Hepatocyte (in vitro differentiated cells): Measurements from ENCODE around the gene A2ML1. TPM values are rescaled to one million over a fixed set of nuclear protein-coding genes. Genes with fewer than 3 reads are reported as not detected.

Experiments used
- DNase-seq: peaks from one replicate; pipeline ENCODE4 v3.0.0-alpha.2; 2016; ENCODE audit warnings: low spot score
- H2AFZ ChIP-seq: fragments of 200-600 bp; sonication (generic); 2 replicates; pipeline ENCODE4 v1.6.0; 2016; ENCODE audit warnings: antibody characterized with exemption, mild to moderate bottlenecking
- H3K27ac ChIP-seq: fragments of 200-600 bp; sonication (generic); 2 replicates; pipeline ENCODE4 v1.5.1; 2016; ENCODE audit warnings: mild to moderate bottlenecking
- H3K27me3 ChIP-seq: fragments of 200-600 bp; sonication (generic); 2 replicates; pipeline ENCODE4 v1.6.1; 2016
- H3K36me3 ChIP-seq: fragments of 200-600 bp; sonication (generic); replicated peaks from 2 replicates; pipeline ENCODE4 v1.5.1; 2016; ENCODE audit warnings: low read depth; ENCODE audit not compliant: insufficient read depth
- H3K4me1 ChIP-seq: fragments of 200-600 bp; sonication (generic); 2 replicates; pipeline ENCODE4 v1.5.1; 2016; ENCODE audit warnings: mild to moderate bottlenecking, moderate library complexity; ENCODE audit not compliant: insufficient read depth
- H3K4me2 ChIP-seq: fragments of 200-600 bp; sonication (generic); 2 replicates; pipeline ENCODE4 v1.6.0; 2016
- H3K4me3 ChIP-seq: fragments of 200-600 bp; sonication (generic); 2 replicates; pipeline ENCODE4 v1.5.1; 2016; ENCODE audit warnings: mild to moderate bottlenecking
- H3K79me2 ChIP-seq: fragments of 200-600 bp; sonication (generic); 2 replicates; pipeline ENCODE4 v1.6.0; 2017; ENCODE audit warnings: mild to moderate bottlenecking
- H3K9me2 ChIP-seq: fragments of 200-600 bp; sonication (generic); replicated peaks from 2 replicates; pipeline ENCODE4 v1.6.0; 2017; ENCODE audit warnings: mild to moderate bottlenecking; ENCODE audit not compliant: insufficient read depth
- H3K9me3 ChIP-seq: fragments of 200-600 bp; sonication (generic); 2 replicates; pipeline ENCODE4 v1.5.1; 2016; ENCODE audit warnings: low read depth, mild to moderate bottlenecking
- H4K20me1 ChIP-seq: fragments of 200-600 bp; sonication (generic); 2 replicates; pipeline ENCODE4 v1.6.0; 2016; ENCODE audit warnings: mild to moderate bottlenecking; ENCODE audit not compliant: insufficient read depth, poor library complexity, severe bottlenecking
- CTCF ChIP-seq: fragments of 200-600 bp; sonication (generic); IDR thresholded peaks from 2 replicates; pipeline ENCODE4 v1.5.1; 2016; ENCODE audit warnings: antibody characterized with exemption, mild to moderate bottlenecking; ENCODE audit not compliant: poor library complexity
- EZH2 ChIP-seq: fragments of 200-600 bp; sonication (generic); IDR thresholded peaks from 2 replicates; pipeline ENCODE4 v1.6.1; 2016; ENCODE audit warnings: antibody characterized with exemption, mild to moderate bottlenecking, borderline replicate concordance
- EZH2phosphoT487 ChIP-seq: fragments of 200-600 bp; sonication (generic); IDR thresholded peaks from one replicate; pipeline ENCODE4 v1.6.1; 2018; ENCODE audit warnings: antibody characterized with exemption, mild to moderate bottlenecking, low read depth, moderate library complexity; ENCODE audit not compliant: unreplicated experiment, severe bottlenecking
- WGBS: methylation state at CpG from one replicate; pipeline ENCODE4 v1.1.6; 2016; ENCODE audit warnings: low lambda C conversion rate; ENCODE audit errors: missing lambda C conversion rate; 5-methylcytosine and 5-hydroxymethylcytosine counted together
- polyA plus RNA-seq: library from polyadenylated mRNA; unstranded; fragments of >200 nt; fragmentation: Nextera tagmentation; extraction: Ambion mirVana; gene quantifications from 2 replicates; pipeline ENCODE4 v1.2.1, GENCODE V29; 2016
- total RNA-seq: library from RNA; depleted of rRNA; stranded (reverse); fragments of >200 nt; gene quantifications from 2 replicates; pipeline ENCODE4 v1.2.3, GENCODE V29; 2014

A2ML1 gene
- total and polyA plus RNA-seq, 2 experiments from 2014 or later = 1.0 to 1.1 TPM

- Histone ChIP-seq H2AFZ (no peak overlapping the region), H3K4me2 (no peak overlapping the region)
- 83% methylated on average over 16 of the region's 16 CpGs for WGBS
These were observed 84.1 kb downstream of the A2ML1 start for GRCh38 chr12:8906266-8907180.

GRCh38 chr12:8907513-8907912 is 85.1 kb downstream of the A2ML1 start:
- Histone ChIP-seq H3K4me3 (no peak overlapping the region), H3K79me2 (no peaks in the 10 kb centered on the region), H3K4me2 (no peak overlapping the region), H3K27ac (no peak overlapping the region), H3K27me3 (no peaks in the 10 kb centered on the region), H3K9me3 (no peaks in the 10 kb centered on the region), H3K9me2 (no peaks in the 10 kb centered on the region), H3K36me3 (no peaks in the 10 kb centered on the region), H3K4me1 (peaks cover 13% of the 10 kb centered on the region), H4K20me1 (no peaks in the 10 kb centered on the region), H2AFZ (no peak overlapping the region)
- WGBS = 81% methylated on average over 3 of the region's 3 CpGs
- TF ChIP-seq EZH2 (no peak), EZH2phosphoT487 (no peak), CTCF (no peak)
- no peak for DNase-seq

More at GRCh38 chr12:8906266-8907180, 84.1 kb downstream of the A2ML1 start:
- Histone ChIP-seq H3K9me2 (no peaks in the 10 kb centered on the region), H3K27me3 (no peaks in the 10 kb centered on the region), H3K27ac (no peak overlapping the region), H4K20me1 (no peaks in the 10 kb centered on the region), H3K36me3 (no peaks in the 10 kb centered on the region), H3K79me2 (no peaks in the 10 kb centered on the region), H3K4me3 (no peak overlapping the region), H3K4me1 (peaks cover 3% of the 10 kb centered on the region), H3K9me3 (no peaks in the 10 kb centered on the region)
- DNase-seq = no peak
- TF ChIP-seq EZH2phosphoT487 (no peak), CTCF (no peak), EZH2 (no peak)

GRCh38 chr12:8909752-8910151 is 87.3 kb downstream of the A2ML1 start:
- no peak overlapping the region for H3K4me2 ChIP-seq
- WGBS = 84% methylated on average over 5 of the region's 5 CpGs
- H3K4me1 ChIP-seq = peaks cover 23% of the 10 kb centered on the region
- no peak for DNase-seq
- H2AFZ ChIP-seq = no peak overlapping the region
- TF ChIP-seq EZH2 = no peak
- TF ChIP-seq EZH2phosphoT487 = no peak
- no peak for TF ChIP-seq CTCF
- H3K79me2 ChIP-seq = no peaks in the 10 kb centered on the region
- H3K9me3 ChIP-seq = no peaks in the 10 kb centered on the region
- no peaks in the 10 kb centered on the region for H4K20me1 ChIP-seq
- no peak overlapping the region for H3K27ac ChIP-seq
- no peak overlapping the region for H3K4me3 ChIP-seq
- no peaks in the 10 kb centered on the region for H3K27me3 ChIP-seq
- H3K9me2 ChIP-seq = no peaks in the 10 kb centered on the region
- H3K36me3 ChIP-seq = no peaks in the 10 kb centered on the region
